AG10803 (cell line): ENCODE measurements around the gene CEACAM8.

Source experiments
- DNase-seq: peaks from one replicate; pipeline ENCODE4 v3.0.0; 2010; ENCODE audit warnings: low read depth
- H3K4me3 ChIP-seq: 2 replicates; pipeline ENCODE4 v1.5.1; 2011; ENCODE audit warnings: mild to moderate bottlenecking, low read length, control low read depth
- CTCF ChIP-seq: conservative IDR thresholded peaks from 2 replicates; pipeline ENCODE4 v1.5.1; 2011; ENCODE audit warnings: mild to moderate bottlenecking, low read length, control low read depth, inconsistent platforms

CEACAM8 gene

GRCh38 chr19:42595550-42596172 is 937 bp upstream of the CEACAM8 start:
- no peak for DNase-seq
- TF ChIP-seq CTCF: no peak
- no peak overlapping the region for H3K4me3 ChIP-seq

DNA sequence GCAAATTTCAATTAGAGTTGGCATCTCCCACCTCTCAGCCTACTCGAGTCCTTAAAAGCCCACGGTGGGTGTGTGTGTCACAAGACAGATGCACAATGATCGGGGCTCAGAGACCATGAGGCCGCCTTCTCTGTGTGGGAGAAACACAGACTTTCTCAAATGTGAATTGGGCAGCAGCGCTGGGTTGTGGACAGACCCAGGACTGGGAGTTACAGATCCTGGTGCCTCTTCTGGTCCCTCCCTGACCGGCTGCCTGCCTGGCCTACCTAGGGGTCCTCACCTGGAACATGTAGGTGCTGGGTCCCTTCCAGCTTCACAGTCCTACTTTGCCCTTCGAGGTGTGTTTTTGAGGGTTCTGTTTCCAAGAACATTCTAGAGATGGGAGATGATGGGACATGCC is 4.9 kb downstream of the CEACAM8 start:
- H3K4me3 ChIP-seq: no peak overlapping the region
- DNase-seq: no peak
- no peak for TF ChIP-seq CTCF

DNA sequence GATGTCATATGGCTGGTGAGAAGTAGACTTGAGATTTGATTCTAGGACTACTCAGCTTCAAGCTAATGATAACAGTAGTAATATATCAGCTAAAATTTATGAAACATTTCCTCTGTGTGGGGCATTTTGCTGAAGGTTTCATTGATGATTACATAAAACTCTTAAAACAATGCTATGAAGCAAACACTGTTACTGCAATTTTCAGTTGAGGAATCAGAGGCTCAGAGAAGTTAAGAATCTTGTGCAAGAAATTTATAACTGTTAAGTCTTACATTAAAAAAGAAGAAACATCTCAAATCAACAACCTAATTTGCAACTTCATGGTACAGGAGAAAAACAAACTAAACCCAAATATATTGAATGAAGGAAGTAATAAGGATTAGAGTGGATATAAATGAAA is 10.3 kb downstream of the CEACAM8 start:
- no peak overlapping the region for H3K4me3 ChIP-seq
- no peak for TF ChIP-seq CTCF
- DNase-seq: no peak

DNA sequence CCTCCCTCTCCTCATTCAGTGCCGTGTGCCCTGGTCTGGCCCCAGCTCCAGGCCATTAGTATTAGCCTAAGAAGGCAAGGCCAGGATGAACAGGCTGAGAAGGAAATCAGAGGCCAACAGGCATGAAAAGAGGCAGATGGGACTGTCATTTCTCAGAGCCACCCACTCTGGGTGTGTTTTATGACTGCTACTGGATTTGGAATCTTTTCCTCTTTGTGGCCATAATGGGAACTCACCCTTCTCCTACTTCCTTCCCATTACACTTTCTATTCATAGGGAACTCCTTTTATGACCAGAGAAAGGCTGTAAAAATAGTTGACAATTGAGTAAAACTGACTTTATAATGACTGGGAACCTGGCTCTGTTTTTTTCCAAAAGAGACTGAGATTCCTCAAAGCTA is 17.7 kb downstream of the CEACAM8 start:
- H3K4me3 ChIP-seq: no peak overlapping the region
- no peak for DNase-seq
- no peak for TF ChIP-seq CTCF

GRCh38 chr19:42576241-42576640 is 18.5 kb downstream of the CEACAM8 start:
- no peak overlapping the region for H3K4me3 ChIP-seq
- no peak for DNase-seq
- TF ChIP-seq CTCF: no peak

- H3K4me3 ChIP-seq: no peak overlapping the region
- TF ChIP-seq CTCF: no peak
Observed at GRCh38 chr19:42573642-42574041, 21.1 kb downstream of the CEACAM8 start.

GRCh38 chr19:42571116-42571515 is 23.6 kb downstream of the CEACAM8 start:
- H3K4me3 ChIP-seq: no peak overlapping the region
- TF ChIP-seq CTCF: no peak
- no peak for DNase-seq

More at GRCh38 chr19:42573642-42574041, 21.1 kb downstream of the CEACAM8 start:
- DNase-seq: no peak
